GM21515 (cell line): ENCODE results near the gene MPP7.

Source experiments
- ATAC-seq: cut with Tn5 transposase; IDR thresholded peaks from one replicate; pipeline ENCODE4 v1.9.1; 2021; ENCODE audit not compliant: unreplicated experiment

Gene MPP7

DNA sequence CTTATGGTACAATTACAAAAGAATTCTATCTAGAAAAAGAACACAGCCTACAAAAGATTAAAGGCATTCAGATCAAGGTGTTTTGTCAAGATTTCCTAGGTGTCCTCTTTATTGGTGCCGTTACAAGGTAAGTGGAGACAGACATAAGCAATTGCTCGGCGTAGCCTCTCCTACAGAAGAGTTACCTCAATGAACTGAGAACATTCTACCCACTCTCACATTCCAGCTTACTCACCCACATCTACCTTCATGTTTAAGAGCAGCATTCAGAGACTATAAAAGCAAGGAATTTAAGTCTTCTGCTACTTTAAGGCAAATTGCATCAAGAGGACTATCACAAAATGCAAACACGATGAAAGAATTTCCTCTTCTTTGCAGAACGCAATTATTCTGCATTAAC is 29.5 kb downstream of the MPP7 start:
- ATAC-seq, result no peak

DNA sequence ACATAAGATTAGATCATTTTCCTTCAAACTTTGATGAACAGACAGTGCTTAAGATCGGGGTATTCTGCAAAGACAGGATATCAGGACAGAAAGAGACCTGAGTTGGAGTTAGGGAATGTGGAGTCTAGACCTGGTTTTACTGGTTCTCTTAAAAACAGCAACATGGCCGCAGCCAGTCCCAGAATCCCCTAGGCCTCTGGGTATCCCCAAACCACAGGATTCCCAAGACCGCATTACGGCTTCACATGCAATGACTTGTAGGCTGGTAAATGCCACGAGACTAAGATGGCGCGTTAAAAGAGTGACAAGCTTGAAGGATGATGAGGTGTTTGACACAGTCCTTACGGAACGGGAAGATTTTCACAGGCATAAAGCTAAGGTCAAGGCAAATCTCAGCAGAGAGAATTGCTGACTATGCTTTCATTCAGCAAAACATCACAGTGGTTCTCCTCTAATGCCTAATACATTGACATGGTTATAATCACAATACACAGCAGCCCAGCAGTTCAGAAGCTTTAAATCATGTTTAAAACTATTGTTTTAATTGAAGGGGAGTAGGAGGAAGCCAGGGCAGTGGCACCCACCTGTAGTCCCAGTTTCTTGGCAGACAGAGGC is 32.9 kb downstream of the MPP7 start:
- ATAC-seq, result no peak

DNA sequence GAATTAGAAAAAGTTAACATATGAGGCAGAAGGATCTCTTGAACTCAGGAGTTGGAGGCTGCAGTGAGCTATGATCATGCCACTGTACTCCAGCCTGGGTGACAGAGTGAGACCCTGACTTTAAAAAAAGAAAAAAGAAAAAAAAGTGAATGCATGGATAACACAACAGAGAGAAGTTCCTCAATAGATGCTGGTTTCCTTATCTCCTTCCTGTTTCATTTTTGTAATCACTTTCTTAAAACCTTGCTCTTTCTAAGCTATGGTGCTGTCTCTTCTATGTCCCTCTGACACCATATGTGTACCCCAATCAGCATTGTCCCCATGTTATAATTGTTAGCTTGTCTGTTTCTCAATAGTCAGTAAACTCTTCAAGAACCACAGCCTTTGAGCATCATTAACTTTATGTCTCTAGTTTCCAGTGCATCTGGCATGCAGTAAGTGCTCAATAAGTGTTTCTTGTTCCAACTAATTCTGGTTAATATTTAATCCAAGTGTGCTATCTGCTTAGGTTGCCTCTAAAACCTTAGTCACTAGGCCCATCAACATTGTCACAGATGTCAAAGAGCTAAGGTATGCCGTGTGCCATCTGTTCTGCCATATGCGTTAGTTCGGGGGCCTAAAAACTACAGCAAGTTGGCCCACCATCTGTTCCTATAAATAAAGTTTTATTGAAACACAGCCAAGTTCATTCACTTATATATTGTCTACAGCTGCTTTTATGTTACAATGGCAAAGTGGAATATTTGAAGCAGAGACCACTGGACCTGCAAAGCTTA is 36.2 kb downstream of the MPP7 start:
- ATAC-seq, result no peak

DNA sequence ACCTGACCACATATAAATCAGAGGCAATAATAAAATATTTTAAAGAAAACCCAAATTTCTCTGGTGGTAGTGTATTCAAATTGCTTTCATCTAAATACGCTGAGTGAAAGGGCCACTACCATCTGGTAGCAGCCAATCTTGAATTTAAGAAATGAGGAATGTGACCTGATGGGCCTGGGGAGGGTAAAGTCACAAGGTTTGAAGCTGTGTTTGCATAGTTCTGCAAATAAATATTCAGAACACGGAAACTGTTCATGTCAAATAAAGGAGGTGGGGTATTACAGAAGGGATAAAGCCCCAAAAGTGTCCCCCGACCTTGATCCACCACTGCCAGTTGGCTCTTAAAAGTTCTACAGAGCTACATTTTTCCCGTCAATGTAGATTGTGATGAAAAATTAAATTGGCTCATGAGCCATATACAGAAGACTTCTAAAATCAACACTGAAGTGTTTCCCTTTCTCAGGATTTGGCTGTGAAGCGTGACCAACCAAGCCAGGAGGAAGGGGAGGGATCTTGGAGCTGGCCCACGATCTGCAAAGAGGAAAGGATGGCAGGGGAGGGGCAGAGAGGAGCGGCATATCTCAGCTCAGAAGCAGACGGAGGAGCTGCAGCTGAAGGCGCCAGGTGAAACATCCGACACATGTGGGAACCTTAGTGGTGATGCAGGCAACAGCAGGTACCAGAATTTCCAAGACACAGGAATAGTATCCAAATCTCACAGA is 39.6 kb downstream of the MPP7 start:
- ATAC-seq, result no peak

DNA sequence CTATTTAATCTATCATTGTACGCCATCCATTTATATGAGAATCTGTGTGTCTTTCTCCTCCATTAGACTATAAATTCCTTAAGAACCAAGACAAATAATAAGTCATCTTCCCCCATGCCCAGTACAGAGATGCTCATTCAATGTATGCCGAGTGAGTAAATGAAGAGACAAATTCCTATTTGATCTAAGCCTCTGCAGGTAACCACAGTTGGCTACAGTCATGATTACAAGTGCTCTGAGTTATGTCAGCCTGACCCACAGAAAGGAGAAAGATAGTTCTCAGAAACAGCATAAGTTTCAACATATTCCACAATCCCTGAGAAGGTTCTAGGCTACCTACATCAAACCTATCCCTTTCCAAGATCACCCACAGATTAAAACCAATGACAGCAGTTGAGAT is 46.1 kb downstream of the MPP7 start:
- ATAC-seq, result no peak

DNA sequence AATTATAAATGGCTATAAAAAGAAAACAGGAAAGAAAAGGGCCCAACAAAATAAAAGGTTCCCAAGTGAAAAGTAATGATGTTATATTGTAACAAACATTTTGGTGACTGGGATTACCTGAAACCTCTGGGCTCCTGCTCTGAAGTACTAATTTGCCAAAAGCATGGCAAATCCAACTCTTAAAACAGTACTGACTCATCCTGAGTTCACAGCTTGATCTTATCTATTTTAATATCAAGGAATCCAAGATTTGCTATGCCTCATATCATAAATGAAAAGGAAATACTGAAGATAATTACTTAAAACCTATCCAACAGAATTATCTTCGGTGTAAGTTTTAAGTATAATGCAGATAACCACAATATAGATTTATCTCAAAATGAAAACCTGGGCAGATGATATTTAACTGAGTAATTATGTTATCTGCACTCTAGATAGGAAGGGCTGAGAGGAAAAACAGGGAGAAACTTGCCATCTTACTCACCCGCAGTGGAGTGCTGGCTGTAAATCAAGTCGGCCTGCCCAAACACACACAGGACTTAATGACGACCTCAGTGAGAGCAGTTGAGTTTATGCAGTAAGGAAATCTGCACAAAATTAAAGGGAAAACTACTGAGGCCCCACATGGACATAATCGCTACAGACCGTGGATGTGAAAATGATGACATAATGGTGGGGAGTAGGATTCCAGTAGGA is 48.4 kb downstream of the MPP7 start:
- ATAC-seq, result no peak

DNA sequence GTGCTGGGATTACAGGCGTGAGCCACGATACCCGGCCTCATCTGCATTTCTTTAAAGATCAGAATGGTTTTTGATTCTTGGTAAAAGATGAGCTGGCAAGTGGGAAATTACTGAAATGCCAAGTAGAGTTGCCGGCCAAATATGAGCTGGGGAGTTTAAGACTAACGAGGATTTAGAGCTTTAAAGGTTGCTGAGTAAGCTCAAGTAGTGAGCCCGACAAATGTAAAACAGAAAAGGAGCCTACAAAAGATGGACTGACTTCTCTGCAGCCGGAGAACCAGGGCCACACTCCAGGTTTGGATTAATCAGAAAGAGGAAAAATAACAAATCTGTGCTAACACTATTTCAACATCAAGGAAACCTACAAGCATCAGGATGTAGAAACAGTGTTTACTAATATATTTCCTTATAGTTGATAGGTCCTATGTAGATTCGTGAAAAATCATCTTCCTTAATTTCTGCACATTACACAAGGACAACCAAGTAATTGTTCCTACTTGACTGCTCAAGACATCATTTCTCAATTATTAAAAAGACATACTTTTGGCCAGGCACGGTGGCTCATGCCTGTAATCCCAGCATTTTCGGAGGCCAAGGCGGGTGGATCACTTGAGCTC is 49.6 kb downstream of the MPP7 start:
- no peak for ATAC-seq
